GM12878 (cell line): ENCODE measurements around the gene KRT71. TPM values are rescaled to one million over a fixed set of nuclear protein-coding genes. Genes with fewer than 3 reads are reported as not detected.

Experiments used
- ATAC-seq: fragments of 200-7000 bp; cut with Tn5 transposase; 3 replicates; pipeline ENCODE4 v1.9.1; 2020; ENCODE audit warnings: mild to moderate bottlenecking, moderate library complexity
- BruUV-seq: library from RNA; stranded (reverse); fragments of 400-500 nt; replicated peaks from 2 replicates; lab custom pipeline; 2021; lab: Mats Ljungman, UMichigan
- CTCF ChIA-PET: fragments of 300-600 bp; sonication (Branson Sonifier 250); formaldehyde crosslinking; extraction: SDS; loops from one replicate; lab custom pipeline; 2021; ENCODE audit warnings: inconsistent platforms; lab: Yijun Ruan, JAX
- POLR2A ChIA-PET: fragments of 350-600 bp; formaldehyde crosslinking; extraction: SDS; loops from one replicate; lab custom pipeline; 2021; ENCODE audit warnings: inconsistent platforms; lab: Charles Lee
- RAD21 ChIA-PET: fragments of 300-600 bp; sonication (Branson Sonifier 250); formaldehyde crosslinking; loops from one replicate; lab custom pipeline; 2023; ENCODE audit warnings: antibody characterized with exemption; ENCODE audit not compliant: unreplicated experiment; lab: Charles Lee
- SMC1A ChIA-PET: fragments of 300-600 bp; sonication (Branson Sonifier 250); formaldehyde crosslinking; loops from one replicate; lab custom pipeline; 2023; ENCODE audit not compliant: unreplicated experiment, uncharacterized antibody; lab: Charles Lee
- DNase-seq: peaks from one replicate; pipeline ENCODE4 v3.0.0-alpha.2; 2011; ENCODE audit warnings: low read depth, low spot score
- FAIRE-seq: peaks from 3 replicates; lab custom pipeline; 2011; peaks lifted over from hg19 to GRCh38; lab: Jason Lieb, UNC
- H2AFZ ChIP-seq: 2 replicates; pipeline ENCODE4 v1.6.0; 2011; ENCODE audit warnings: low read depth, low read length, control low read depth; ENCODE audit not compliant: control insufficient read depth
- H3K27ac ChIP-seq: 2 replicates; pipeline ENCODE4 v1.5.1; 2011; ENCODE audit warnings: control low read depth; ENCODE audit not compliant: control insufficient read depth, insufficient read depth
- H3K27me3 ChIP-seq, 2 experiments: replicated peaks in 1 of 2; 2 replicates each; pipeline versions ENCODE4 v1.6.0 to v1.6.1; 2011; ENCODE audit warnings: low read length in 1 of 2; ENCODE audit not compliant: control insufficient read depth in 2 of 2, insufficient read depth in 2 of 2
- H3K36me3 ChIP-seq, 2 experiments: 2 replicates each; pipeline ENCODE4 v1.5.1; 2011; ENCODE audit warnings: low read length in 1 of 2; ENCODE audit not compliant: control insufficient read depth in 2 of 2, insufficient read depth in 2 of 2
- H3K4me1 ChIP-seq: 2 replicates; pipeline ENCODE4 v1.6.1; 2011; ENCODE audit warnings: mild to moderate bottlenecking, low read length, moderate library complexity, mixed read lengths; ENCODE audit not compliant: control insufficient read depth, insufficient read depth
- H3K4me2 ChIP-seq: 2 replicates; pipeline ENCODE4 v1.6.0; 2011; ENCODE audit warnings: control low read depth; ENCODE audit not compliant: control insufficient read depth, insufficient read depth
- H3K4me3 ChIP-seq: fragments of 200-600 bp; sonication (generic); 2 replicates; pipeline ENCODE4 v1.5.1; 2016
- H3K79me2 ChIP-seq: 2 replicates; pipeline ENCODE4 v1.6.0; 2011; ENCODE audit warnings: low read length; ENCODE audit not compliant: control insufficient read depth, insufficient read depth
- H3K9ac ChIP-seq: 2 replicates; pipeline ENCODE4 v1.8.0; 2011; ENCODE audit warnings: low read length, control low read depth, mixed read lengths; ENCODE audit not compliant: control insufficient read depth, insufficient read depth
- H3K9me3 ChIP-seq: replicated peaks from 3 replicates; pipeline ENCODE4 v1.5.1; 2011; ENCODE audit warnings: mild to moderate bottlenecking, low read length; ENCODE audit not compliant: control insufficient read depth, insufficient read depth
- H4K20me1 ChIP-seq: 2 replicates; pipeline ENCODE4 v1.6.0; 2011; ENCODE audit not compliant: control insufficient read depth, insufficient read depth
- ATF7 ChIP-seq: fragments of 450-650 bp; IDR thresholded peaks from 2 replicates; pipeline ENCODE4 v1.6.1; 2016; ENCODE audit warnings: low read depth, mild to moderate bottlenecking
- BCL11A ChIP-seq: IDR thresholded peaks from 2 replicates; pipeline ENCODE4 v1.6.1; 2011; ENCODE audit warnings: low read depth, low read length
- CHD2 ChIP-seq: IDR thresholded peaks from 2 replicates; pipeline ENCODE4 v1.6.1; 2011; ENCODE audit warnings: low read depth, low read length, improper control_type of control experiment, borderline replicate concordance
- CHD4 ChIP-seq: fragments of 200-600 bp; sonication (generic); IDR thresholded peaks from 2 replicates; pipeline ENCODE4 v1.6.1; 2016; ENCODE audit warnings: mild to moderate bottlenecking
- KAT2A ChIP-seq: conservative IDR thresholded peaks from 2 replicates; pipeline ENCODE4 v1.6.1; 2011; ENCODE audit warnings: low read depth, low read length; ENCODE audit not compliant: control insufficient read depth
- NR2C1 ChIP-seq: fragments of 450-650 bp; IDR thresholded peaks from 2 replicates; pipeline ENCODE4 v1.6.1; 2017; ENCODE audit warnings: antibody characterized with exemption, mild to moderate bottlenecking, moderate library complexity
- SRF ChIP-seq, 2 experiments: IDR thresholded peaks; 2 replicates each; pipeline ENCODE4 v1.6.1; 2011; ENCODE audit warnings: low read depth in 2 of 2, low read length in 2 of 2, mild to moderate bottlenecking in 1 of 2, moderate library complexity in 1 of 2
- TCF12 ChIP-seq: IDR thresholded peaks from 2 replicates; pipeline ENCODE4 v1.6.1; 2011; ENCODE audit warnings: low read depth, mild to moderate bottlenecking, low read length
- ZBED1 ChIP-seq: IDR thresholded peaks from 2 replicates; pipeline ENCODE4 v1.6.1; 2016; ENCODE audit warnings: borderline replicate concordance
- WGBS: methylation state at CpG from one replicate; pipeline ENCODE4 v1.1.6; 2016; ENCODE audit warnings: low lambda C conversion rate; ENCODE audit not compliant: insufficient replicate concordance, insufficient coverage; ENCODE audit errors: missing lambda C conversion rate; 5-methylcytosine and 5-hydroxymethylcytosine counted together
- in situ Hi-C: fragments of 300-500 bp; cut with MboI; formaldehyde crosslinking; loops from 9 replicates; pipeline ENCODE4 v1.14.3; 2018; ENCODE audit warnings: mixed read lengths
- intact Hi-C: fragments of 100-400 bp; cut with micrococcal nuclease; formaldehyde crosslinking; loops from one replicate; pipeline ENCODE4 v1.14.2; 2022; ENCODE audit not compliant: unreplicated experiment
- polyA plus RNA-seq, 11 experiments: library from polyadenylated mRNA; depleted of rRNA in 4 of 11; unstranded in 6 of 11; stranded (reverse) in 5 of 11; fragments of >200 nt; fragmentation: Nextera tagmentation in 4 of 11; fragmentation: Illumina TruSeq in 1 of 11; extraction: Ambion mirVana in 4 of 11; extraction: Trizol in 1 of 11; gene quantifications; 1 replicate in 1 of 11; 2 replicates in 10 of 11; pipeline versions ENCODE4 v1.2.1 to v1.2.3, GENCODE V29; 2011 to 2016; ENCODE audit warnings: inconsistent platforms in 2 of 11, missing spikeins in 2 of 11, low read depth in 1 of 11
- total RNA-seq, 4 experiments: library from RNA; depleted of rRNA in 3 of 4; stranded (reverse); fragments of >200 nt in 3 of 4; fragmentation: Illumina TruSeq in 1 of 4; extraction: Trizol in 1 of 4; gene quantifications; 2 replicates each; pipeline versions ENCODE4 v1.2.1 to v1.2.3, GENCODE V29; 2013 to 2021
- TF ChIP-seq, protein P1 (sequence below): fragments of 150-350 bp; IDR thresholded peaks from 2 replicates; pipeline ENCODE4 v1.6.1; 2016; ENCODE audit warnings: low read depth, low read length
- TF ChIP-seq, protein P2 (sequence below): fragments of 450-650 bp; IDR thresholded peaks from 2 replicates; pipeline ENCODE4 v1.6.1; 2017; ENCODE audit warnings: mild to moderate bottlenecking, moderate library complexity
- TF ChIP-seq, protein P3 (sequence below): fragments of 450-650 bp; IDR thresholded peaks from 2 replicates; pipeline ENCODE4 v1.6.1; 2016; ENCODE audit warnings: mild to moderate bottlenecking, moderate library complexity, borderline replicate concordance

KRT71 gene
- total and polyA plus RNA-seq, 10 of the 15 experiments (the other 5 are each of a cell fraction or from before 2014, with no cell fraction given): not detected

DNA sequence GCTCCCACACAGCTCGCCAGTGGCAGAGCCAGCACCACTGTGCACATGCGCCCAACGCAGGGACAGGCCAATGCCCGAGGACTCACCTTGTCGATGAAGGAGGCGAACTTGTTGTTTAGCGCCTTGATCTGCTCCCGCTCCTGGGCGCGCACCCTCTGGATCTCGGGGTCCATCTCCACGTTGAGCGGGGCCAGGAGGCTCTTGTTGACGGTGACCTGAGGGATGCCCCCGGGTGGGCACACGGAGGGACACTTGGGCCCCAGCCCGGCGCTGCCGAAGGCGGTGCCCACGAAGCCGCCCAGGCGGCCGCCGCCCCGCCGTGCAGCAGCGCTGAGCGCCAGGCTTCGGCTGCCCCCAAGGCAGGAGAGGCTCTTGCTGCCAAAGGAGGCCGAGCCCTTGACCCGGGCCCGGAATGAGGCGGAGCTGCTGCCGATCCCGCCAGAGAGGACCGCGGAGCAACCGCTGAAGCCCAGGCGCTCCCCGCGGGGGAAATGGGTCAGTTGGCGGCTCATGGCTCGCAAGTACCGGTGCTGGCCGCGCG lies 48.1 kb upstream of the KRT71 start, which contains the start of gene KRT72:
Gene KRT72, minus strand, starts transcription at position 523 of the 541 bp plus-strand sequence. Its CDS starts 11 bp downstream, at position 512.
- H3K9ac ChIP-seq: no peak within 1 kb of the TSS
- no TSS peak for BruUV-seq
- H3K79me2 ChIP-seq: no peaks in the 10 kb centered on the region
- WGBS: 65% methylated on average over 35 of the region's 48 CpGs
- intact Hi-C loops: no loop called here
- no peak for DNase-seq
- CTCF ChIA-PET: no interaction called here
- no peaks in the 10 kb centered on the region for H3K36me3 ChIP-seq
- no peak within 1 kb of the TSS for H3K4me3 ChIP-seq
- ATAC-seq: no peak
- H2AFZ ChIP-seq: no peak within 1 kb of the TSS
- H3K27ac ChIP-seq: no peak within 1 kb of the TSS
- no peak for FAIRE-seq
- POLR2A ChIA-PET: no interaction called here
- RAD21 ChIA-PET: no interaction called here
- SMC1A ChIA-PET: no interaction called here
- no peaks in the 10 kb centered on the region for H4K20me1 ChIP-seq
- in situ Hi-C loops: no loop called here
- H3K4me2 ChIP-seq: no peak within 1 kb of the TSS
- TF ChIP-seq CHD2 (no peak), NR2C1 (no peak), SRF (IDR thresholded peaks at IDR 0.05; ENCODE audit: low read depth in 2 of 2, low read length in 2 of 2) (no peak), CHD4 (no peak), KAT2A (no peak), BCL11A (no peak), ZBED1 (no peak), TCF12 (no peak), ATF7 (no peak)
- TF ChIP-seq, protein P1, sequence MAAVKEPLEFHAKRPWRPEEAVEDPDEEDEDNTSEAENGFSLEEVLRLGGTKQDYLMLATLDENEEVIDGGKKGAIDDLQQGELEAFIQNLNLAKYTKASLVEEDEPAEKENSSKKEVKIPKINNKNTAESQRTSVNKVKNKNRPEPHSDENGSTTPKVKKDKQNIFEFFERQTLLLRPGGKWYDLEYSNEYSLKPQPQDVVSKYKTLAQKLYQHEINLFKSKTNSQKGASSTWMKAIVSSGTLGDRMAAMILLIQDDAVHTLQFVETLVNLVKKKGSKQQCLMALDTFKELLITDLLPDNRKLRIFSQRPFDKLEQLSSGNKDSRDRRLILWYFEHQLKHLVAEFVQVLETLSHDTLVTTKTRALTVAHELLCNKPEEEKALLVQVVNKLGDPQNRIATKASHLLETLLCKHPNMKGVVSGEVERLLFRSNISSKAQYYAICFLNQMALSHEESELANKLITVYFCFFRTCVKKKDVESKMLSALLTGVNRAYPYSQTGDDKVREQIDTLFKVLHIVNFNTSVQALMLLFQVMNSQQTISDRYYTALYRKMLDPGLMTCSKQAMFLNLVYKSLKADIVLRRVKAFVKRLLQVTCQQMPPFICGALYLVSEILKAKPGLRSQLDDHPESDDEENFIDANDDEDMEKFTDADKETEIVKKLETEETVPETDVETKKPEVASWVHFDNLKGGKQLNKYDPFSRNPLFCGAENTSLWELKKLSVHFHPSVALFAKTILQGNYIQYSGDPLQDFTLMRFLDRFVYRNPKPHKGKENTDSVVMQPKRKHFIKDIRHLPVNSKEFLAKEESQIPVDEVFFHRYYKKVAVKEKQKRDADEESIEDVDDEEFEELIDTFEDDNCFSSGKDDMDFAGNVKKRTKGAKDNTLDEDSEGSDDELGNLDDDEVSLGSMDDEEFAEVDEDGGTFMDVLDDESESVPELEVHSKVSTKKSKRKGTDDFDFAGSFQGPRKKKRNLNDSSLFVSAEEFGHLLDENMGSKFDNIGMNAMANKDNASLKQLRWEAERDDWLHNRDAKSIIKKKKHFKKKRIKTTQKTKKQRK: no peak
- TF ChIP-seq, protein P2, sequence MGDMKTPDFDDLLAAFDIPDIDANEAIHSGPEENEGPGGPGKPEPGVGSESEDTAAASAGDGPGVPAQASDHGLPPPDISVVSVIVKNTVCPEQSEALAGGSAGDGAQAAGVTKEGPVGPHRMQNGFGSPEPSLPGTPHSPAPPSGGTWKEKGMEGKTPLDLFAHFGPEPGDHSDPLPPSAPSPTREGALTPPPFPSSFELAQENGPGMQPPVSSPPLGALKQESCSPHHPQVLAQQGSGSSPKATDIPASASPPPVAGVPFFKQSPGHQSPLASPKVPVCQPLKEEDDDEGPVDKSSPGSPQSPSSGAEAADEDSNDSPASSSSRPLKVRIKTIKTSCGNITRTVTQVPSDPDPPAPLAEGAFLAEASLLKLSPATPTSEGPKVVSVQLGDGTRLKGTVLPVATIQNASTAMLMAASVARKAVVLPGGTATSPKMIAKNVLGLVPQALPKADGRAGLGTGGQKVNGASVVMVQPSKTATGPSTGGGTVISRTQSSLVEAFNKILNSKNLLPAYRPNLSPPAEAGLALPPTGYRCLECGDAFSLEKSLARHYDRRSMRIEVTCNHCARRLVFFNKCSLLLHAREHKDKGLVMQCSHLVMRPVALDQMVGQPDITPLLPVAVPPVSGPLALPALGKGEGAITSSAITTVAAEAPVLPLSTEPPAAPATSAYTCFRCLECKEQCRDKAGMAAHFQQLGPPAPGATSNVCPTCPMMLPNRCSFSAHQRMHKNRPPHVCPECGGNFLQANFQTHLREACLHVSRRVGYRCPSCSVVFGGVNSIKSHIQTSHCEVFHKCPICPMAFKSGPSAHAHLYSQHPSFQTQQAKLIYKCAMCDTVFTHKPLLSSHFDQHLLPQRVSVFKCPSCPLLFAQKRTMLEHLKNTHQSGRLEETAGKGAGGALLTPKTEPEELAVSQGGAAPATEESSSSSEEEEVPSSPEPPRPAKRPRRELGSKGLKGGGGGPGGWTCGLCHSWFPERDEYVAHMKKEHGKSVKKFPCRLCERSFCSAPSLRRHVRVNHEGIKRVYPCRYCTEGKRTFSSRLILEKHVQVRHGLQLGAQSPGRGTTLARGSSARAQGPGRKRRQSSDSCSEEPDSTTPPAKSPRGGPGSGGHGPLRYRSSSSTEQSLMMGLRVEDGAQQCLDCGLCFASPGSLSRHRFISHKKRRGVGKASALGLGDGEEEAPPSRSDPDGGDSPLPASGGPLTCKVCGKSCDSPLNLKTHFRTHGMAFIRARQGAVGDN: no peak
- TF ChIP-seq, protein P3, sequence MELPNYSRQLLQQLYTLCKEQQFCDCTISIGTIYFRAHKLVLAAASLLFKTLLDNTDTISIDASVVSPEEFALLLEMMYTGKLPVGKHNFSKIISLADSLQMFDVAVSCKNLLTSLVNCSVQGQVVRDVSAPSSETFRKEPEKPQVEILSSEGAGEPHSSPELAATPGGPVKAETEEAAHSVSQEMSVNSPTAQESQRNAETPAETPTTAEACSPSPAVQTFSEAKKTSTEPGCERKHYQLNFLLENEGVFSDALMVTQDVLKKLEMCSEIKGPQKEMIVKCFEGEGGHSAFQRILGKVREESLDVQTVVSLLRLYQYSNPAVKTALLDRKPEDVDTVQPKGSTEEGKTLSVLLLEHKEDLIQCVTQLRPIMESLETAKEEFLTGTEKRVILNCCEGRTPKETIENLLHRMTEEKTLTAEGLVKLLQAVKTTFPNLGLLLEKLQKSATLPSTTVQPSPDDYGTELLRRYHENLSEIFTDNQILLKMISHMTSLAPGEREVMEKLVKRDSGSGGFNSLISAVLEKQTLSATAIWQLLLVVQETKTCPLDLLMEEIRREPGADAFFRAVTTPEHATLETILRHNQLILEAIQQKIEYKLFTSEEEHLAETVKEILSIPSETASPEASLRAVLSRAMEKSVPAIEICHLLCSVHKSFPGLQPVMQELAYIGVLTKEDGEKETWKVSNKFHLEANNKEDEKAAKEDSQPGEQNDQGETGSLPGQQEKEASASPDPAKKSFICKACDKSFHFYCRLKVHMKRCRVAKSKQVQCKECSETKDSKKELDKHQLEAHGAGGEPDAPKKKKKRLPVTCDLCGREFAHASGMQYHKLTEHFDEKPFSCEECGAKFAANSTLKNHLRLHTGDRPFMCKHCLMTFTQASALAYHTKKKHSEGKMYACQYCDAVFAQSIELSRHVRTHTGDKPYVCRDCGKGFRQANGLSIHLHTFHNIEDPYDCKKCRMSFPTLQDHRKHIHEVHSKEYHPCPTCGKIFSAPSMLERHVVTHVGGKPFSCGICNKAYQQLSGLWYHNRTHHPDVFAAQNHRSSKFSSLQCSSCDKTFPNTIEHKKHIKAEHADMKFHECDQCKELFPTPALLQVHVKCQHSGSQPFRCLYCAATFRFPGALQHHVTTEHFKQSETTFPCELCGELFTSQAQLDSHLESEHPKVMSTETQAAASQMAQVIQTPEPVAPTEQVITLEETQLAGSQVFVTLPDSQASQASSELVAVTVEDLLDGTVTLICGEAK: no peak
- no peaks in the 10 kb centered on the region for H3K9me3 ChIP-seq
- peaks cover 0 to 14% of the 10 kb centered on the region in 2 experiments; a peak in 3 of 4 replicates for H3K27me3 ChIP-seq
- H3K4me1 ChIP-seq: no peaks in the 10 kb centered on the region
